Measurements from ENCODE around the gene PERM1.
"Not testable (repeated sequence)": the region's sequence is repeated elsewhere in the genome, so short reads cannot be mapped to it uniquely, and the experiment has no call there.

The PERM1 gene

DNA sequence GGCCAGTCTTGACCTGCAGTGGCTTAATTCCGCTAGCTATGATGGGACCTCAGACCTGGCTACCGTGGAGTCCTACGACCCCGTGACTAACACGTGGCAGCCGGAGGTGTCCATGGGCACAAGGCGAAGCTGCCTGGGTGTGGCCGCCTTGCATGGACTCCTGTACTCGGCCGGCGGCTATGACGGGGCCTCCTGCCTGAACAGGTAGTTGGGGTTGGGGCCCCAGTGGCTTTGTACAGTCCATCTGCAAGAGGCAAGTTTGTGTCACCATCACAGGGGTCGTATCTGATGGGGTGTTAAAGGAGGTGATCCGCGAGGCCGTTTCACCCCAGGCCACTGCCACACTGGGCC, 18.6 kb downstream of the PERM1 start:
- no peak for DNase-seq

DNA sequence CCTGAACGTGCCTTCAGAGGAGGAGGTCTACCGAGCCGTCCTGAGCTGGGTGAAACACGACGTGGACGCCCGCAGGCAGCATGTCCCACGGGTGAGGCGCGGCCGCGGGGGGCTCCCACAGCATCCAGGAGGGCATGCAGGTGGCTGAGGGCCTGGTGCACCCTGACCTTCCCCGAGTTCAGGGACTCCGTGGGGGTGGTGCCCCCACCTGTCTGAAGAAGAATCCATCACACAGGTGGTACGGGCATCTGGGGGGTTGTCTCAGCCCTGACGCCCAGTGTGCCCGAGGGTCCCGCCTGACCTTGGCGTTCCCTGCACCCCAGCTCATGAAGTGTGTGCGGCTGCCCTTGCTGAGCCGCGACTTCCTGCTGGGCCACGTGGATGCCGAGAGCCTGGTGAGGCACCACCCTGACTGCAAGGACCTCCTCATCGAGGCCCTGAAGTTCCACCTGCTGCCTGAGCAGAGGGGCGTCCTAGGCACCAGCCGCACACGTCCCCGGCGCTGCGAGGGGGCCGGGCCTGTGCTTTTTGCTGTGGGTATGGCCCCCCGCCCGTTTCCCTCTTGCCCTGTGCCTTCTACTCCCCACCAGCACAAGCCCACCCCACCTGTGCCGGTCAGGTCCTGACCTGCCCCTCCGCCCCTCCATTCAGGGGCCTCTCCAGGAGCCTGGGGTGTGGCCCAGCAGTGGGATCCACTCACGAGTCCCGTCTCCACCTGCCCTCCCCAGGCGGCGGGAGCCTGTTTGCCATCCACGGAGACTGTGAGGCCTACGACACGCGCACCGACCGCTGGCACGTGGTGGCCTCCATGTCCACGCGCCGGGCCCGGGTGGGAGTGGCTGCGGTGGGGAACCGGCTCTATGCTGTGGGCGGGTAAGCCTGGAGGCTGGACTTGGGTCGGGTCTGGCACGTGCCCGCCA, 19.3 kb downstream of the PERM1 start:
- DNase-seq, result no peak

GRCh38 chr1:961132-961669, 20.7 kb downstream of the PERM1 start:
- no peak for DNase-seq

DNA sequence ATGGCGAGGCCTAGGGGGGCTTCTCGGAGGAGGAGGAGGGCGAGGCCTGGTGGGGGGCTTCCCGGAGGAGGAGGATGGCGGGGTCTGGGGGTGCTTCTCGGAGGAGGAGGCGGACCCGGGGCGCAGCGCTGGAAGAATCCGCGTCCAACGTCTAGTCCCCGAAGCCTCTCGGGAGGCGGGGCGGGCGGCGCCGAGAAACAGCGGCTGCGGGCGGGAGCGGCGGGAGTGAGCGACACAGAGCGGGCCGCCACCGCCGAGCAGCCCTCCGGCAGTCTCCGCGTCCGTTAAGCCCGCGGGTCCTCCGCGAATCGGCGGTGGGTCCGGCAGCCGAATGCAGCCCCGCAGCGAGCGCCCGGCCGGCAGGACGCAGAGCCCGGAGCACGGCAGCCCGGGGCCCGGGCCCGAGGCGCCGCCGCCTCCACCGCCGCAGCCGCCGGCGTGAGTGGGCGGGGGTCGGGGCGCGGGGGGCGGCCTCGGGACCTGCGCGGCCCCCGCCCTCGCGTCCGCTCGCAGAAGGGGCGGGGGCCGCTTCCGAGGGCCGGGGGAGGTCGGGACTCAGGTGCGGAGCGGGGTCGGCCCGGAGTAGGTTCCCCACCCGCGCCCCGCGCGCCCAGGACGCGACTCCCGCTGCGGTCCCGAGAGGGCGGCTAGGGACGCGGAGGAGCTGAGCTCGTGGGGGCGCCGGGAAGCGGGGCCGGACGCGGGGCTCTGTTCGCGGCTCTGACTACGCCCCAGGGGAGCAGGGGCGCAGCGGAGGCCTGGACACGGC, 21.3 kb downstream of the PERM1 start, which contains the start of gene KLHL17:
Gene KLHL17, plus strand, starts transcription at position 222 of the 769 bp plus-strand sequence. Its CDS starts 110 bp downstream, at position 332.
- no peak for DNase-seq

GRCh38 chr1:959731-960362, 22.0 kb downstream of the PERM1 start:
- DNase-seq, result no peak

GRCh38 chr1:958823-959730, 22.8 kb downstream of the PERM1 start, which contains the start of gene NOC2L:
Gene NOC2L, minus strand, starts transcription at chr1:959256. Its CDS starts 16 bp downstream, at chr1:959240.
- DNase-seq, result no peak

- DNase-seq, result no peak
These were observed 25.3 kb downstream of the PERM1 start for GRCh38 chr1:956636-957035.

DNA sequence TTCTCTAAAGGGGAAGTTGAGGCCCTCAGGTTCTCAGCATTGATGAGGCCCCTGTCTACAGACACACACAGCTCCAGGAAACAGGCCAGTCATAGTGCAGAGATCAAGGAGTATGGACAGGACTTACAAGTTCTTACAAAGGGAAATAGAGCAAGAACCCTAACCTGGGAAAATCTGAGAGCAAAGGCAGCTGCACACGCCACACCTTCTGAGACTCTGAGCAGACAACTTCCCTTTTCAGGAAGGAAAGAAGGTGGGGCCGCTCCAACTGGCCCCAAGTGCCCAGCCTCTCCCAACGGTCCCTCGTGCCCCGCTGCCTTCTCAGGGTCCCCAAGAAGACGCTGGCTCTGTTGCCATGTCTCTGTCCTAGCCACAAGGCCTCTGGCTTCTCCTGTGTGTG, 26.4 kb downstream of the PERM1 start:
- no peak for DNase-seq

GRCh38 chr1:954927-955326, 27.0 kb downstream of the PERM1 start:
- DNase-seq, result no peak

- DNase-seq, result no peak
These were observed 28.2 kb downstream of the PERM1 start for GRCh38 chr1:953524-954320.

GRCh38 chr1:952603-953002, 29.3 kb downstream of the PERM1 start:
- DNase-seq, result no peak

- no peak for DNase-seq
These were observed 29.7 kb downstream of the PERM1 start for GRCh38 chr1:952201-952600.

- DNase-seq, result no peak
These were observed 30.5 kb downstream of the PERM1 start for GRCh38 chr1:951364-951763.

- DNase-seq, result no peak
These were observed 31.0 kb downstream of the PERM1 start for GRCh38 chr1:950881-951280.

DNA sequence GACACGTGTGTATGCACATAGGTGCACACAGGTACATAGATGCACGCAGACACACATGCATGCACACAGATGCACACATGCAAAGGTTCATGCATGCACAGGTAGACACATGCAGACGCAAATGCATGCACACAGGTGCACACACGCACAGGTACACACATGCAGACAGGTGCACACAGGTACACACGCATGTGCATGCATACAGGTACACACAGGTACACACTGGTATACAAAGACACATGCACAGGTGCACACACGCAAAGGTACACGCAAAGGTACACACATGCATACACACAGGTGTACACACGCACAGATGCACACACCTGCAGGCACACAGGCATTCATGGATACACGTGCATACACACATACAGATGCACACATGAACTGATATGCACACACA, 31.6 kb downstream of the PERM1 start:
- DNase-seq, result no peak

- DNase-seq, result no peak
These were observed 33.9 kb downstream of the PERM1 start for GRCh38 chr1:947958-948357.

- not testable (repeated sequence) for DNase-seq
These were observed 35.1 kb downstream of the PERM1 start for GRCh38 chr1:946811-947210.

- no peak for DNase-seq
These were observed 36.0 kb downstream of the PERM1 start for GRCh38 chr1:945688-946556.

DNA sequence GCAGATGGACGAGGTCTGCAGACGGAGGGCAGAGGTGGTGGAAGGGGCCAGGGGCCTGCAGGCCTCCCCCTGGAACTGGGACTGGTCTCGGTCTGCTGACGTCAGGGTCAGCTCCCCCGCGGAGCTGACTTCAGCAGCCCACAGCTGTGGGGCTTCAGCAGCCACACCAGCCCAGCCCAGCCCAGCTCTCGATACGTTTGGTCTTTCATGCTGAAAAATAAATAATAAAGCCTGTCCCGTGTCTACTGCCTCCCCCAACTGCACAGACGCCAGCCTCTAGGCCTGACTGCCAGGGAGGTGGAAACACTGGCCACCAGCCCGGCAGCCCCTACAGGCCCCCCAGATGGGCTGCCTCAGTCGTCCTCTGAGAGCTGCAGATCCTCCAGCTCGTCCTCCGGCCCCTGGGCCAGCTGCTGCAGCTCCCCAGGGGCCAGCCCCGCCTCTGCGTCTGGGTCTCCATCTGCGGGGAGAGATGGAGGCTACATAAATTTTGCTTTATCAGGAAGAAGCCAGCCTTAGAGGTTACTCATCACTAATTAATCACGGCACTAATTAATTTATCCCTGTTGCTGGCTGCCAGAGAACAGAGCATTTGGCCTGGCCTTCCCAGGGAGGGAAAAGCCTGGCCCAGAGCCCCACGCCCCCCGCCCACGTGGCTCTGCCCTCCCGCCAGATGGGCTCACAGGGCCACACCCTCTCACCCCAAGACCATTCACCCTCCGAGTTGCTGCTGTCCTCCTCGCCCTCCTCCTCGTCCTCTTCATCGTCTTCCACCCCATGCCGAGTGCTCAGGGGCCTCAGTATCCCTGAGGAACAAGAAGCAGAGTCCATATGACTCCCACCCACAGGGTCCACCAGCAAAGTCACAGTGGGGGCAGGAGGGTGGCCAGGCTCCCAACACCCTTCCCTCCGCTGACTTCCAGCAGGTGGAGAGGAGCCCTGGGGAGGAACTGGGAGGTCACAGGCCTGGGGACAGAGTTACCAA, 37.3 kb downstream of the PERM1 start:
- no peak for DNase-seq

Data from NCI-H1436 treated with DMSO at 0.1 percent for 48 hours (cell line).